B cell (primary cell): ENCODE data around the gene KIAA0232. TPM values are rescaled to one million over a fixed set of nuclear protein-coding genes. Genes with fewer than 3 reads are reported as not detected.

ENCODE experiments used
- ATAC-seq: fragments of 200-7000 bp; cut with Tn5 transposase; one replicate; pipeline ENCODE4 v1.10.0; 2021; ENCODE audit warnings: low read depth, mild to moderate bottlenecking, moderate number of reproducible peaks, moderate library complexity
- CTCF ChIA-PET: fragments of 350-600 bp; sonication (Branson Sonifier 250); formaldehyde crosslinking; loops from one replicate; lab custom pipeline; 2021; ENCODE audit warnings: antibody characterized with exemption, inconsistent platforms; lab: Charles Lee
- POLR2A ChIA-PET: fragments of 350-600 bp; sonication (Branson Sonifier 250); formaldehyde crosslinking; loops from one replicate; lab custom pipeline; 2021; ENCODE audit warnings: antibody characterized with exemption; lab: Charles Lee
- DNase-seq: peaks from one replicate; pipeline ENCODE4 v3.0.0; 2013
- H2AFZ ChIP-seq: 2 replicates; pipeline ENCODE4 v1.6.1; 2012; ENCODE audit warnings: mild to moderate bottlenecking, low read depth, low read length; ENCODE audit not compliant: insufficient read depth, poor library complexity, severe bottlenecking
- H3K27ac ChIP-seq, 2 donors: 1 replicate in 1 of 2; 2 replicates in 1 of 2; pipeline ENCODE4 v1.5.1; 2012 to 2013; ENCODE audit warnings: low read length in 2 of 2, mild to moderate bottlenecking in 2 of 2, moderate library complexity in 1 of 2
- H3K27me3 ChIP-seq, 4 experiments: fragments of 200-600 bp in 1 of 4; sonication (generic) in 1 of 4; replicated peaks in 1 of 4; 1 replicate in 2 of 4; 2 replicates in 2 of 4; pipeline versions ENCODE4 v1.6.1 to v1.7.0; 2013 to 2016; ENCODE audit warnings: low read length in 3 of 4, mild to moderate bottlenecking in 2 of 4, mixed read lengths in 1 of 4, moderate library complexity in 1 of 4; ENCODE audit not compliant: insufficient read depth in 4 of 4, control insufficient read depth in 3 of 4; ENCODE audit errors: control extremely low read depth in 1 of 4
- H3K36me3 ChIP-seq, 2 experiments: replicated peaks in 1 of 2; 1 replicate in 1 of 2; 2 replicates in 1 of 2; pipeline versions ENCODE4 v1.6.1 to v1.7.1; 2013; ENCODE audit warnings: low read length in 1 of 2; ENCODE audit not compliant: insufficient read depth in 2 of 2, control insufficient read depth in 1 of 2; ENCODE audit errors: control extremely low read depth in 1 of 2, extremely low read depth in 1 of 2
- H3K4me1 ChIP-seq, 2 donors: fragments of 200-600 bp in 1 of 2; sonication (generic) in 1 of 2; 1 replicate in 1 of 2; 2 replicates in 1 of 2; pipeline versions ENCODE4 v1.5.1 to v1.6.1; 2013 to 2017; ENCODE audit warnings: low read length in 2 of 2; ENCODE audit not compliant: control insufficient read depth in 2 of 2, insufficient read depth in 2 of 2
- H3K4me2 ChIP-seq: replicated peaks from 2 replicates; pipeline ENCODE3; 2012; ENCODE audit warnings: mild to moderate bottlenecking, low read depth, low read length; ENCODE audit not compliant: poor library complexity, severe bottlenecking
- H3K4me3 ChIP-seq, 5 experiments: fragments of 200-600 bp in 1 of 5; sonication (generic) in 1 of 5; 1 replicate in 3 of 5; 2 replicates in 2 of 5; pipeline versions ENCODE4 v1.5.1 to v1.7.0; 2011 to 2016; ENCODE audit warnings: low read length in 4 of 5, mild to moderate bottlenecking in 4 of 5, low read depth in 2 of 5, control low read depth in 1 of 5, moderate library complexity in 1 of 5; ENCODE audit not compliant: insufficient read depth in 1 of 5; ENCODE audit errors: control extremely low read depth in 1 of 5, extremely low read depth in 1 of 5
- H3K79me2 ChIP-seq: fragments of 200-600 bp; sonication (generic); one replicate; pipeline ENCODE4 v1.6.0; 2016; ENCODE audit warnings: low read length; ENCODE audit not compliant: control insufficient read depth, insufficient read depth
- H3K9ac ChIP-seq: fragments of 200-600 bp; sonication (generic); 2 replicates; pipeline ENCODE4 v1.6.1; 2017; ENCODE audit warnings: mild to moderate bottlenecking, low read length, moderate library complexity
- H3K9me3 ChIP-seq, 3 donors: one replicate each; pipeline versions ENCODE4 v1.6.1 to v1.7.1; 2013; ENCODE audit warnings: low read length in 2 of 3; ENCODE audit not compliant: control insufficient read depth in 2 of 3, insufficient read depth in 1 of 3; ENCODE audit errors: control extremely low read depth in 1 of 3
- H4K20me1 ChIP-seq: 2 replicates; pipeline ENCODE4 v1.6.0; 2012; ENCODE audit warnings: mild to moderate bottlenecking, low read length; ENCODE audit not compliant: insufficient read depth, control insufficient read depth, poor library complexity, severe bottlenecking
- H3K27ac Mint-ChIP-seq: one replicate; pipeline ENCODE4 v1.8.0; 2021; ENCODE audit warnings: mixed read lengths
- H3K27me3 Mint-ChIP-seq: one replicate; pipeline ENCODE4 v1.8.0; 2021; ENCODE audit warnings: mixed read lengths
- H3K4me1 Mint-ChIP-seq: one replicate; pipeline ENCODE4 v1.8.0; 2021; ENCODE audit warnings: mixed read lengths
- H3K4me3 Mint-ChIP-seq: one replicate; pipeline ENCODE4 v1.8.0; 2021; ENCODE audit warnings: mixed read lengths
- H3K9me3 Mint-ChIP-seq: one replicate; pipeline ENCODE4 v1.8.0; 2022; ENCODE audit warnings: mixed read lengths; ENCODE audit not compliant: insufficient read depth
- CTCF ChIP-seq: fragments of 200-600 bp; IDR thresholded peaks from one replicate; pipeline ENCODE4 v1.8.0; 2022; ENCODE audit warnings: antibody characterized with exemption, mild to moderate bottlenecking
- EZH2 ChIP-seq: IDR thresholded peaks from 2 replicates; pipeline ENCODE4 v1.6.1; 2012; ENCODE audit warnings: borderline replicate concordance, low read depth, mild to moderate bottlenecking, moderate library complexity, low read length; ENCODE audit not compliant: insufficient read depth, poor library complexity, severe bottlenecking
- WGBS: methylation state at CpG from one replicate; pipeline ENCODE4 v1.1.5; 2013; ENCODE audit warnings: missing lambda C conversion rate; ENCODE audit not compliant: insufficient coverage; 5-methylcytosine and 5-hydroxymethylcytosine counted together
- intact Hi-C: fragments of 100-400 bp; cut with micrococcal nuclease; formaldehyde crosslinking; loops from one replicate; pipeline ENCODE4 v1.10.0; 2022
- polyA plus RNA-seq: library from polyadenylated mRNA; depleted of rRNA; stranded (reverse); fragments of >200 nt; gene quantifications from 2 replicates; pipeline ENCODE4 v1.2.3, GENCODE V29; 2012
- total RNA-seq, 2 donors: library from RNA; stranded (reverse); fragments of 120-200 nt in 1 of 2; gene quantifications; 1 replicate in 1 of 2; 2 replicates in 1 of 2; pipeline versions ENCODE4 v1.2.3 to v1.2.4, GENCODE V29; 2013 to 2022

KIAA0232 gene
- total and polyA plus RNA-seq, 2 donors (not counting 1 experiment from before 2014, with no cell fraction given), result 2.9 to 20.8 TPM

- peak overlapping the region; percentile 75 for H2AFZ ChIP-seq
- Mint-ChIP-seq H3K27ac (peak overlapping the region; percentile 81), H3K4me1 (peaks cover 31% of the 10 kb centered on the region), H3K27me3 (no peaks in the 10 kb centered on the region), H3K4me3 (peak overlapping the region; percentile 81), H3K9me3 (no peaks in the 10 kb centered on the region)
- no peaks in the 10 kb centered on the region for H3K9me3 ChIP-seq
- H3K4me2 ChIP-seq, result peak overlapping the region; percentile 99
- DNase-seq (no peak), ATAC-seq (no peak)
- peaks cover 24% of the 10 kb centered on the region for H3K79me2 ChIP-seq
- CTCF ChIA-PET, result interaction anchor here (0.8 to 1.7 kb wide), 4 partner anchors 61 to 128 kb away, joined by 3 to 5 read pairs (median 3); no protein-coding TSS in a partner anchor
- H3K4me3 ChIP-seq, result peak overlapping the region in 4 of 5 experiments; percentile 50 to 90 (median 70)
- peak overlapping the region; percentile 86 for H3K9ac ChIP-seq
- H3K4me1 ChIP-seq, result peaks cover 16 to 25% of the 10 kb centered on the region in 2 donors
- peaks cover 25% of the 10 kb centered on the region for H4K20me1 ChIP-seq
- WGBS, result 91% methylated on average over 6 of the region's 6 CpGs
- intact Hi-C loops, result no loop called here
- POLR2A ChIA-PET, result interaction anchor here (1.9 kb wide), 1 partner anchor 128 kb away, joined by 6 read pairs; the partner anchor contains the start of gene TBC1D14
- H3K27me3 ChIP-seq, result no peaks in the 10 kb centered on the region
- no peak for TF ChIP-seq EZH2
- no peak for TF ChIP-seq CTCF
- peak overlapping the region in 1 of 2 donors; percentile 76 for H3K27ac ChIP-seq
- H3K36me3 ChIP-seq, result peaks cover 0 to 2% of the 10 kb centered on the region in 2 experiments
Observed at GRCh38 chr4:6781561-6781960, 966 bp upstream of the KIAA0232 start.

DNA sequence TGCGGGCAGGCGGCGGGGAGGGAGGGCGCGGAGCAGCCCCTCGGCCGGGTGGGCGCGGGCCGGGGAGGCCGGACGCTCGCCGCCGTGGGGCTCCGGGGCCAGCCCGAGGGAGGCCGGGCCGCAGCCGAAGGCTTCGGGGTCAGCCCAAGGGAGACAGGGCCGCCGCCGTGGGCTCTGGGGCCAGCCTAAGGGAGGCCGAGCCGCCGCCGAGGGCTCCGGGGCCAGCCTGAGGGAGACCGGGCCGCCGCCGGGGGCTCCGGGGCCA is 251 bp downstream of the KIAA0232 start:
- Histone ChIP-seq H3K9ac (peak overlapping the region; percentile 97), H3K27ac (peak overlapping the region; percentile 88 to 97), H3K79me2 (peaks cover 36% of the 10 kb centered on the region), H3K36me3 (peaks cover 2 to 7% of the 10 kb centered on the region in 2 experiments), H3K4me1 (peaks cover 15 to 18% of the 10 kb centered on the region in 2 donors), H3K4me3 (peak overlapping the region in 4 of 5 experiments; percentile 77 to 90 (median 80)), H3K9me3 (no peaks in the 10 kb centered on the region), H2AFZ (peak overlapping the region; percentile 94), H4K20me1 (peaks cover 29% of the 10 kb centered on the region), H3K4me2 (peak overlapping the region; percentile 99), H3K27me3 (no peaks in the 10 kb centered on the region)
- POLR2A ChIA-PET, result interaction anchor here (0.8 to 1.9 kb wide), 2 partner anchors 127 to 260 kb away, joined by 3 to 6 read pairs; partner anchors contain the start of genes TADA2B and TBC1D14
- Mint-ChIP-seq H3K4me1 (peaks cover 30% of the 10 kb centered on the region), H3K4me3 (no peak overlapping the region), H3K27me3 (no peaks in the 10 kb centered on the region), H3K9me3 (no peaks in the 10 kb centered on the region), H3K27ac (no peak overlapping the region)
- ATAC-seq (no peak), DNase-seq (no peak)
- under 1% methylated on average over 34 of the region's 34 CpGs for WGBS
- intact Hi-C loops, result loop anchor here (1.0 to 2.0 kb wide), 9 partner anchors 62 to 514 kb away; partner anchors contain the start of genes BLOC1S4, MAN2B2, TADA2B and TBC1D14
- CTCF ChIA-PET, result no interaction called here
- TF ChIP-seq EZH2 (no peak), CTCF (no peak)
